Neural progenitor cell (in vitro differentiated cells): ENCODE measurements around the gene ST7. TPM values are rescaled to one million over a fixed set of nuclear protein-coding genes. Genes with fewer than 3 reads are reported as not detected.

ENCODE experiments used
- DNase-seq: peaks from one replicate; pipeline ENCODE4 v3.0.0-alpha.2; 2016; ENCODE audit warnings: low spot score
- H2AFZ ChIP-seq: fragments of 200-600 bp; sonication (generic); replicated peaks from 2 replicates; pipeline ENCODE4 v1.6.1; 2016; ENCODE audit warnings: antibody characterized with exemption
- H3F3A ChIP-seq: fragments of 200-600 bp; sonication (generic); 2 replicates; pipeline ENCODE4 v1.6.1; 2016; ENCODE audit warnings: antibody characterized with exemption, low read depth
- H3K27ac ChIP-seq: fragments of 200-600 bp; sonication (generic); 2 replicates; pipeline ENCODE4 v1.5.1; 2016; ENCODE audit warnings: mild to moderate bottlenecking
- H3K27me3 ChIP-seq: fragments of 200-600 bp; sonication (generic); 2 replicates; pipeline ENCODE4 v1.6.1; 2016; ENCODE audit warnings: mild to moderate bottlenecking, moderate library complexity
- H3K36me3 ChIP-seq: fragments of 200-600 bp; sonication (generic); 2 replicates; pipeline ENCODE4 v1.5.1; 2016
- H3K4me1 ChIP-seq: fragments of 200-600 bp; sonication (generic); 2 replicates; pipeline ENCODE4 v1.6.1; 2016; ENCODE audit warnings: mixed run types
- H3K4me2 ChIP-seq: fragments of 200-600 bp; sonication (generic); 2 replicates; pipeline ENCODE4 v1.6.1; 2016
- H3K4me3 ChIP-seq: fragments of 200-600 bp; sonication (generic); 2 replicates; pipeline ENCODE4 v1.5.1; 2016
- H3K79me2 ChIP-seq: fragments of 200-600 bp; sonication (generic); 2 replicates; pipeline ENCODE4 v1.6.1; 2016; ENCODE audit warnings: low read depth
- H3K9ac ChIP-seq: fragments of 200-600 bp; sonication (generic); 2 replicates; pipeline ENCODE4 v1.6.1; 2016
- H3K9me3 ChIP-seq: fragments of 200-600 bp; sonication (generic); 2 replicates; pipeline ENCODE4 v1.5.1; 2016; ENCODE audit warnings: low read depth
- H4K20me1 ChIP-seq: fragments of 200-600 bp; sonication (generic); 2 replicates; pipeline ENCODE4 v1.6.1; 2016; ENCODE audit warnings: low read depth
- H3K27ac Mint-ChIP-seq: 3 replicates; pipeline ENCODE4 v1.8.0; 2021; ENCODE audit warnings: mixed read lengths
- H3K27me3 Mint-ChIP-seq: 2 replicates; pipeline ENCODE4 v1.8.0; 2022; ENCODE audit warnings: low read depth, mild to moderate bottlenecking, inconsistent platforms, moderate library complexity, mixed read lengths; ENCODE audit not compliant: insufficient read depth
- H3K36me3 Mint-ChIP-seq: 3 replicates; pipeline ENCODE4 v1.8.0; 2021; ENCODE audit warnings: mixed read lengths
- H3K4me1 Mint-ChIP-seq: 3 replicates; pipeline ENCODE4 v1.8.0; 2021; ENCODE audit warnings: mixed read lengths
- H3K4me3 Mint-ChIP-seq: 3 replicates; pipeline ENCODE4 v1.8.0; 2021; ENCODE audit warnings: mild to moderate bottlenecking, moderate library complexity, mixed read lengths
- H3K9me3 Mint-ChIP-seq: 3 replicates; pipeline ENCODE4 v1.8.0; 2020; ENCODE audit warnings: mixed read lengths
- EZH2 ChIP-seq: fragments of 200-600 bp; sonication (generic); IDR thresholded peaks from 2 replicates; pipeline ENCODE4 v1.6.1; 2017; ENCODE audit warnings: antibody characterized with exemption, mild to moderate bottlenecking, moderate library complexity
- EZH2phosphoT487 ChIP-seq: fragments of 200-600 bp; sonication (generic); IDR thresholded peaks from 2 replicates; pipeline ENCODE4 v1.6.1; 2017; ENCODE audit warnings: antibody characterized with exemption
- total RNA-seq: library from RNA; depleted of rRNA; stranded (reverse); fragments of >200 nt; gene quantifications from 2 replicates; pipeline ENCODE4 v1.2.3, GENCODE V29; 2015; ENCODE audit warnings: low replicate concordance
- TF ChIP-seq, protein P1 (sequence below): fragments of 200-600 bp; sonication (generic); IDR thresholded peaks from 2 replicates; pipeline ENCODE4 v1.5.1; 2017; ENCODE audit warnings: antibody characterized with exemption, mild to moderate bottlenecking

ST7 gene
- total RNA-seq, 1 donor from 2014 or later, result 5.8 TPM

DNA sequence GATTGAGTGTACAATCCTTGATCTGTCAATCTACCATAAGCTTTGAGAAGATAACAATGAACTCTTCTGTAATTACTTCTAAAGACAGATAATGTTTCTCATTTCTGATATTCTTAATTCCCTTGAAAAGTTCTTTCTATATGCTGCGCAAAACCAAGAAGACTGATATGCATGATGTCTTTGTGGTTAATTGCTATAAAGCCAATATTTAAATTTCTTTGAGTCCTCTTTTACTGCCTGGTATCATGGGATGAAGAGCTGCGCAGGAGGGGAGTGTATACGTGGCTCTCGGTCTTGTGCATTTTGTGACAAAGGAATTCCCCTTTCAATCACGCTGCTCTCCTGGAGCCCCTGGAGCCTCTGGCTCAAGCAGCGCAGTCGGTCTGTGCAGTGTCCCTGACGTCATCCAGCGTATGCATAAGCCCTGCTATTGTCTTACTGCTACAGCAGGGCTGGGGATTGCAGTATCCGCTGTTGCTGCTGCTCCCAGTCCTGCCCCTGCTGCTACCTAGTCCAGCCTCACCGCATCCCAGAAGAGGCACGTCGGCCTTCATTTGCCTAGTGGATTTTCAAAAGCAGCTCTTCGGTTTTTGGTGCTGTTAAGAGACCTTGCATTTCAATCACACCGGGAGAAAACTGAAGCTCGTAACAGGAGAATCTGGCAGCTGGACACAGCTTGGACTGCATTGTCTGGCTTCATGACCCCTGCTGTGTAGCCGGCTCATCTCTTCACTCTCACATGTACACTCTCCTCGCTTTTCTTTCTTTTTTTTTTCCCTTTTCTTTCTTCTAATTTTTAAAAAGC lies 66.7 kb downstream of the ST7 start:
- Mint-ChIP-seq H3K36me3 (no peaks in the 10 kb centered on the region), H3K27me3 (no peaks in the 10 kb centered on the region), H3K27ac (no peak overlapping the region), H3K4me1 (peaks cover 22% of the 10 kb centered on the region), H3K9me3 (no peaks in the 10 kb centered on the region), H3K4me3 (no peak overlapping the region)
- no peak overlapping the region for H3K9ac ChIP-seq
- peak overlapping the region; percentile 48 for H3K4me3 ChIP-seq
- DNase-seq, result peak; percentile 96
- peaks cover 21% of the 10 kb centered on the region for H3F3A ChIP-seq
- H3K4me1 ChIP-seq, result peaks cover 23% of the 10 kb centered on the region
- H3K27me3 ChIP-seq, result no peaks in the 10 kb centered on the region
- no peaks in the 10 kb centered on the region for H4K20me1 ChIP-seq
- H2AFZ ChIP-seq, result peak overlapping the region; percentile 86
- no peaks in the 10 kb centered on the region for H3K79me2 ChIP-seq
- H3K9me3 ChIP-seq, result no peaks in the 10 kb centered on the region
- H3K36me3 ChIP-seq, result no peaks in the 10 kb centered on the region
- peak overlapping the region; percentile 83 for H3K4me2 ChIP-seq
- TF ChIP-seq EZH2 (no peak), EZH2phosphoT487 (no peak)
- TF ChIP-seq, protein P1, sequence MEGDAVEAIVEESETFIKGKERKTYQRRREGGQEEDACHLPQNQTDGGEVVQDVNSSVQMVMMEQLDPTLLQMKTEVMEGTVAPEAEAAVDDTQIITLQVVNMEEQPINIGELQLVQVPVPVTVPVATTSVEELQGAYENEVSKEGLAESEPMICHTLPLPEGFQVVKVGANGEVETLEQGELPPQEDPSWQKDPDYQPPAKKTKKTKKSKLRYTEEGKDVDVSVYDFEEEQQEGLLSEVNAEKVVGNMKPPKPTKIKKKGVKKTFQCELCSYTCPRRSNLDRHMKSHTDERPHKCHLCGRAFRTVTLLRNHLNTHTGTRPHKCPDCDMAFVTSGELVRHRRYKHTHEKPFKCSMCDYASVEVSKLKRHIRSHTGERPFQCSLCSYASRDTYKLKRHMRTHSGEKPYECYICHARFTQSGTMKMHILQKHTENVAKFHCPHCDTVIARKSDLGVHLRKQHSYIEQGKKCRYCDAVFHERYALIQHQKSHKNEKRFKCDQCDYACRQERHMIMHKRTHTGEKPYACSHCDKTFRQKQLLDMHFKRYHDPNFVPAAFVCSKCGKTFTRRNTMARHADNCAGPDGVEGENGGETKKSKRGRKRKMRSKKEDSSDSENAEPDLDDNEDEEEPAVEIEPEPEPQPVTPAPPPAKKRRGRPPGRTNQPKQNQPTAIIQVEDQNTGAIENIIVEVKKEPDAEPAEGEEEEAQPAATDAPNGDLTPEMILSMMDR, result no peak
- peak overlapping the region; percentile 92 for H3K27ac ChIP-seq

DNA sequence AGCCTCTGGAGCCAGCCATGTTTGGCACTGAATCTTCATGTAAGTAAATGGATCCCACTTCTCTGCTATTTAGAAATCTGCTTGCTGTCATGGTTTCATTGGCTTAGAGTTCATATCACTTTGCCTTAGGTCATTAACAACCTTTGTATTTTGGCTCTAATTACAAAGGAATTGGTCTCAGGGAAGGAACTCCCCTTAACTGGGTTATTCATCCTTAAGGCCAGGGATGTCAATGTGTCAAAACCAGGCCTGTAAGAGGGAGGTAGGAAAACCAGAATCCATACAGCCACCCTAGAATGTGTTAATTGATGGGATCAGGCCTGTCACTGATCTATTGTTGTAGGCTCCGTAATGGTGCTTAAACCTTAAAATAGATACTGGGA lies 67.3 kb downstream of the ST7 start:
- Mint-ChIP-seq H3K4me1 (peaks cover 21% of the 10 kb centered on the region), H3K9me3 (no peaks in the 10 kb centered on the region), H3K4me3 (no peak overlapping the region), H3K36me3 (no peaks in the 10 kb centered on the region), H3K27ac (no peak overlapping the region), H3K27me3 (no peaks in the 10 kb centered on the region)
- TF ChIP-seq, protein P1, result no peak
- TF ChIP-seq EZH2 (no peak), EZH2phosphoT487 (no peak)
- Histone ChIP-seq H3K9me3 (no peaks in the 10 kb centered on the region), H3F3A (peaks cover 21% of the 10 kb centered on the region), H3K79me2 (no peaks in the 10 kb centered on the region), H3K36me3 (no peaks in the 10 kb centered on the region), H3K9ac (no peak overlapping the region), H4K20me1 (no peaks in the 10 kb centered on the region), H3K4me3 (peak overlapping the region; percentile 48), H3K27me3 (no peaks in the 10 kb centered on the region), H2AFZ (peak overlapping the region; percentile 86), H3K4me1 (peaks cover 23% of the 10 kb centered on the region), H3K27ac (peak overlapping the region; percentile 92), H3K4me2 (peak overlapping the region; percentile 83)
- DNase-seq, result peak; percentile 46

DNA sequence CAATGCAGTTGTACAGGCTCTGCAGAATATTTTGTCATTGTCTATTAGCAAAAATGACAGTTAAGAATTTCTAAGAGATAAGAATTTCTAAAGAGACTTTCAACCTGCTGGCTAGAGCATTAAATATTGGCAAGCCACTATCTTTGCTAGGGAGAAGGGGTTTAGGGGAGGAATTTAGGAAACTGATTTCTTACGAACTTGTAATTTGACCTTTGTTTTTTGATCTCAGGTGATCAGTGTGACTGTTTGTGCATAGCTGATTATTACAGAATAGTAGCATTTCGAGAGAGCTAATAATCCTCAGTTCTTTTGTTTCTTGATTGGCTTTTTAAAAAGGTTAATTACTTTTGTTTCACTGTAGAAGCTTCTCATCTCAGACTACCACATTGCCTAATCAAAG lies 68.1 kb downstream of the ST7 start:
- no peaks in the 10 kb centered on the region for H3K79me2 ChIP-seq
- H3K27ac ChIP-seq, result no peak overlapping the region
- peak overlapping the region; percentile 83 for H3K4me2 ChIP-seq
- H3K36me3 ChIP-seq, result no peaks in the 10 kb centered on the region
- peak overlapping the region; percentile 48 for H3K4me3 ChIP-seq
- H3K27me3 ChIP-seq, result no peaks in the 10 kb centered on the region
- TF ChIP-seq EZH2 (no peak), EZH2phosphoT487 (no peak)
- TF ChIP-seq, protein P1, result no peak
- peaks cover 23% of the 10 kb centered on the region for H3K4me1 ChIP-seq
- H3K9ac ChIP-seq, result no peak overlapping the region
- DNase-seq, result no peak
- H3K4me1 Mint-ChIP-seq, result peaks cover 23% of the 10 kb centered on the region
- no peaks in the 10 kb centered on the region for H3K36me3 Mint-ChIP-seq
- H3K27me3 Mint-ChIP-seq, result no peaks in the 10 kb centered on the region
- no peaks in the 10 kb centered on the region for H3K9me3 Mint-ChIP-seq
- H2AFZ ChIP-seq, result no peak overlapping the region
- no peaks in the 10 kb centered on the region for H3K9me3 ChIP-seq
- H3K27ac Mint-ChIP-seq, result peak overlapping the region; percentile 92
- H3F3A ChIP-seq, result peaks cover 21% of the 10 kb centered on the region
- no peaks in the 10 kb centered on the region for H4K20me1 ChIP-seq
- H3K4me3 Mint-ChIP-seq, result no peak overlapping the region
